SK-N-SH (cell line): Measurements from ENCODE around the gene DOCK10. TPM values are rescaled to one million over a fixed set of nuclear protein-coding genes. Genes with fewer than 3 reads are reported as not detected.

Source experiments
- CTCF ChIA-PET: fragments of 300-600, 350-600 bp; formaldehyde crosslinking; extraction: SDS; loops from one replicate; lab custom pipeline; 2021; lab: Yijun Ruan, JAX
- POLR2A ChIA-PET: fragments of 350-600 bp; sonication (Branson Sonifier 250); formaldehyde crosslinking; extraction: SDS; loops from one replicate; lab custom pipeline; 2020; ENCODE audit warnings: antibody characterized with exemption, inconsistent platforms; lab: Yijun Ruan, JAX
- DNase-seq: peaks from one replicate; pipeline ENCODE4 v3.0.0; 2012
- H2AFZ ChIP-seq: fragments of 200-600 bp; sonication (generic); 2 replicates; pipeline ENCODE4 v1.8.1; 2016; ENCODE audit warnings: antibody characterized with exemption, mild to moderate bottlenecking, low read depth
- H3F3A ChIP-seq: fragments of 200-600 bp; sonication (generic); replicated peaks from 2 replicates; pipeline ENCODE3; 2016; ENCODE audit warnings: antibody characterized with exemption, mild to moderate bottlenecking; ENCODE audit not compliant: insufficient read depth
- H3K27ac ChIP-seq, 2 experiments: fragments of 200-500 bp in 1 of 2; fragments of 200-600 bp in 1 of 2; sonication (Bioruptor generic) in 1 of 2; sonication (generic), shearing (Covaris generic) in 1 of 2; 2 replicates each; pipeline versions ENCODE4 v1.5.1 to v1.6.1; 2014 to 2016; ENCODE audit warnings: low read depth in 2 of 2, inconsistent platforms in 1 of 2, low read length in 1 of 2, mild to moderate bottlenecking in 1 of 2, mixed read lengths in 1 of 2
- H3K27me3 ChIP-seq: fragments of 200-600 bp; sonication (generic), shearing (Covaris generic); 2 replicates; pipeline ENCODE4 v1.6.1; 2016; ENCODE audit warnings: mixed run types; ENCODE audit not compliant: insufficient read depth
- H3K36me3 ChIP-seq, 2 experiments: fragments of 200-500 bp in 1 of 2; fragments of 200-600 bp in 1 of 2; sonication (Bioruptor generic) in 1 of 2; sonication (generic) in 1 of 2; replicated peaks in 1 of 2; 2 replicates each; pipeline versions ENCODE3 to v1.5.1; 2014 to 2016; ENCODE audit warnings: low read length in 1 of 2, mild to moderate bottlenecking in 1 of 2; ENCODE audit not compliant: insufficient read depth in 2 of 2, control insufficient read depth in 1 of 2
- H3K4me1 ChIP-seq, 2 experiments: fragments of 200-500 bp in 1 of 2; fragments of 200-600 bp in 1 of 2; sonication (Bioruptor generic) in 1 of 2; sonication (generic), shearing (Covaris generic) in 1 of 2; 2 replicates each; pipeline versions ENCODE4 v1.5.1 to v1.6.1; 2014 to 2016; ENCODE audit warnings: low read depth in 1 of 2, low read length in 1 of 2, mixed run types in 1 of 2; ENCODE audit not compliant: insufficient read depth in 2 of 2, control insufficient read depth in 1 of 2
- H3K4me2 ChIP-seq: fragments of 200-600 bp; sonication (generic), shearing (Covaris generic); 2 replicates; pipeline ENCODE4 v1.6.1; 2017; ENCODE audit warnings: mixed run types
- H3K4me3 ChIP-seq, 2 experiments: fragments of 200-500 bp in 1 of 2; fragments of 200-600 bp in 1 of 2; sonication (Bioruptor generic) in 1 of 2; sonication (generic), shearing (Covaris generic) in 1 of 2; 2 replicates each; pipeline versions ENCODE4 v1.5.1 to v1.8.1; 2014 to 2016; ENCODE audit warnings: low read depth in 2 of 2, inconsistent platforms in 1 of 2, low read length in 1 of 2, mild to moderate bottlenecking in 1 of 2, mixed read lengths in 1 of 2, moderate library complexity in 1 of 2
- H3K79me2 ChIP-seq: fragments of 200-600 bp; sonication (generic); 2 replicates; pipeline ENCODE4 v1.8.1; 2017; ENCODE audit warnings: mild to moderate bottlenecking; ENCODE audit not compliant: insufficient read depth
- H3K9ac ChIP-seq: fragments of 200-600 bp; sonication (generic); 2 replicates; pipeline ENCODE4 v1.6.1; 2017; ENCODE audit warnings: mixed run types
- H3K9me2 ChIP-seq: fragments of 200-600 bp; sonication (generic); 2 replicates; pipeline ENCODE4 v1.6.1; 2017; ENCODE audit warnings: mixed run types
- H3K9me3 ChIP-seq: fragments of 200-600 bp; sonication (generic); 2 replicates; pipeline ENCODE4 v1.6.1; 2017; ENCODE audit warnings: mixed run types, mild to moderate bottlenecking, moderate library complexity
- H4K20me1 ChIP-seq: fragments of 200-600 bp; sonication (generic); 2 replicates; pipeline ENCODE4 v1.6.1; 2017; ENCODE audit warnings: mild to moderate bottlenecking, mixed run types; ENCODE audit not compliant: insufficient read depth
- CHD2 ChIP-seq: fragments of 150-350 bp; IDR thresholded peaks from 2 replicates; pipeline ENCODE4 v1.6.1; 2018; ENCODE audit warnings: low read length; ENCODE audit not compliant: partially characterized antibody
- EP300 ChIP-seq, 2 experiments: IDR thresholded peaks; 2 replicates each; pipeline versions ENCODE4 v1.4.0 to v1.6.1; 2012; ENCODE audit warnings: borderline replicate concordance in 1 of 2, low read depth in 1 of 2, low read length in 1 of 2
- FOSL2 ChIP-seq: IDR thresholded peaks from 2 replicates; pipeline ENCODE4 v1.4.0; 2012; ENCODE audit warnings: low read depth, mild to moderate bottlenecking, moderate library complexity, borderline replicate concordance
- FOXM1 ChIP-seq: IDR thresholded peaks from 2 replicates; pipeline ENCODE4 v1.4.0; 2012; ENCODE audit warnings: low read depth, mild to moderate bottlenecking
- GABPA ChIP-seq: IDR thresholded peaks from 2 replicates; pipeline ENCODE4 v1.4.0; 2012; ENCODE audit warnings: low read depth, mild to moderate bottlenecking
- JUND ChIP-seq: IDR thresholded peaks from 2 replicates; pipeline ENCODE4 v1.4.0; 2012
- NFIC ChIP-seq: IDR thresholded peaks from 2 replicates; pipeline ENCODE4 v1.4.0; 2012; ENCODE audit warnings: borderline replicate concordance
- NRF1 ChIP-seq: IDR thresholded peaks from 2 replicates; pipeline ENCODE4 v1.6.1; 2012; ENCODE audit warnings: low read depth, mild to moderate bottlenecking, low read length
- POLR2AphosphoS5 ChIP-seq: IDR thresholded peaks from 2 replicates; pipeline ENCODE4 v1.6.1; 2012; ENCODE audit warnings: low read depth, low read length
- RAD21 ChIP-seq: IDR thresholded peaks from 2 replicates; pipeline ENCODE4 v1.6.1; 2012; ENCODE audit warnings: mild to moderate bottlenecking, low read length
- RCOR1 ChIP-seq: fragments of 150-350 bp; IDR thresholded peaks from 2 replicates; pipeline ENCODE4 v1.6.1; 2017; ENCODE audit warnings: antibody characterized with exemption, low read length
- RFX5 ChIP-seq: IDR thresholded peaks from 2 replicates; pipeline ENCODE4 v1.6.1; 2012; ENCODE audit warnings: mild to moderate bottlenecking, improper control_type of control experiment, low read length
- RXRA ChIP-seq: IDR thresholded peaks from 2 replicates; pipeline ENCODE4 v1.4.0; 2012; ENCODE audit warnings: low read depth, mild to moderate bottlenecking, borderline replicate concordance
- SMC3 ChIP-seq: IDR thresholded peaks from 2 replicates; pipeline ENCODE4 v1.6.1; 2012; ENCODE audit warnings: low read depth, low read length, improper control_type of control experiment
- TAF1 ChIP-seq: IDR thresholded peaks from 2 replicates; pipeline ENCODE4 v1.6.1; 2012; ENCODE audit warnings: low read depth, mild to moderate bottlenecking, low read length, moderate library complexity, borderline replicate concordance
- TCF12 ChIP-seq: IDR thresholded peaks from 2 replicates; pipeline ENCODE4 v1.4.0; 2012
- YY1 ChIP-seq: IDR thresholded peaks from 2 replicates; pipeline ENCODE4 v1.4.0; 2012; ENCODE audit warnings: low read depth, mild to moderate bottlenecking
- WGBS: methylation state at CpG from one replicate; pipeline ENCODE4 v1.1.6; 2017; ENCODE audit warnings: low lambda C conversion rate; 5-methylcytosine and 5-hydroxymethylcytosine counted together
- polyA plus RNA-seq, 3 experiments: library from polyadenylated mRNA; depleted of rRNA; stranded (reverse); fragments of >200 nt; gene quantifications; 2 replicates each; pipeline ENCODE4 v1.2.3, GENCODE V29; 2012
- TF ChIP-seq, protein P1 (sequence below): IDR thresholded peaks from 2 replicates; pipeline ENCODE4 v1.4.0; 2012; ENCODE audit warnings: low read depth, borderline replicate concordance
- TF ChIP-seq, protein P2 (sequence below): IDR thresholded peaks from 2 replicates; pipeline ENCODE4 v1.4.0; 2012; ENCODE audit warnings: low read depth
- TF ChIP-seq, protein P3 (sequence below): IDR thresholded peaks from 2 replicates; pipeline ENCODE4 v1.4.0; 2012; ENCODE audit warnings: low read depth, borderline replicate concordance
- TF ChIP-seq, protein P4 (sequence below): fragments of 200-600 bp; sonication (generic); IDR thresholded peaks from 2 replicates; pipeline ENCODE4 v1.6.1; 2017; ENCODE audit warnings: antibody characterized with exemption, mild to moderate bottlenecking, moderate library complexity
- TF ChIP-seq, protein P5 (sequence below): fragments of 150-350 bp; IDR thresholded peaks from 2 replicates; pipeline ENCODE4 v1.6.1; 2017; ENCODE audit warnings: antibody characterized with exemption, low read length, low read depth, borderline replicate concordance
- TF ChIP-seq, protein P6 (sequence below): fragments of 150-350 bp; IDR thresholded peaks from 2 replicates; pipeline ENCODE4 v1.6.1; 2016; ENCODE audit warnings: mild to moderate bottlenecking, low read depth, low read length

DOCK10 gene
- polyA plus RNA-seq, 1 of the 3 experiments (the other 2 are of a cell fraction) = 24.1 TPM

DNA sequence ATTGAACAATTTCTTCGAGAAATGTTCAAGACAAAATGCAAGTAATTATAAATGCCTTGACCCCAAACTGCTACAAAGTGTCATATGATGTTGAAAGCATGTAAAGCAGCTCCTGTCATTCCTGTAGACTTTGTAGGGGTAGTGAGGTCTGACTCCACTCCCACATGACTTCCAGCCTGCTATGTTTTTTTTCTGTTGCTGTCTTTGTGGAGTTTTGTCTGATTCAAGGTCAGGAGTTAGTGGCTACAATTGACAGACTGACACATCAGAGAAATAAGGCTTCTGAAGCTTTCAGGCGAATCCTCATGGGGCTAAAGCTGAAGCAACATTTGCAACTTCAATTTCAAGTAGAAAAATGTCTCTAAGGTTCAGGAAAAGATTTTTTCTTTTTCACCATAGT is 262.2 kb downstream of the DOCK10 start:
- H3K9ac ChIP-seq = no peak overlapping the region
- H3K9me2 ChIP-seq = no peaks in the 10 kb centered on the region
- POLR2A ChIA-PET = no interaction called here
- H3K27ac ChIP-seq = no peak overlapping the region
- CTCF ChIA-PET = interaction anchor here (1.2 to 4.5 kb wide), 2 partner anchors 16 to 221 kb away, joined by 3 to 22 read pairs; no protein-coding TSS in a partner anchor
- H3K36me3 ChIP-seq = peaks cover 12 to 46% of the 10 kb centered on the region in 2 experiments
- no peak overlapping the region for H3K4me3 ChIP-seq
- no peaks in the 10 kb centered on the region for H3K4me1 ChIP-seq
- no peak overlapping the region for H3K4me2 ChIP-seq
- no peaks in the 10 kb centered on the region for H4K20me1 ChIP-seq
- no peak overlapping the region for H2AFZ ChIP-seq
- peaks cover 5% of the 10 kb centered on the region for H3F3A ChIP-seq
- no peaks in the 10 kb centered on the region for H3K79me2 ChIP-seq
- H3K27me3 ChIP-seq = no peaks in the 10 kb centered on the region
- no peak for DNase-seq
- 91% methylated on average over 2 of the region's 2 CpGs for WGBS
- no peaks in the 10 kb centered on the region for H3K9me3 ChIP-seq
- TF ChIP-seq FOSL2 (no peak), TCF12 (no peak), SMC3 (no peak), NFIC (no peak), NRF1 (no peak), RFX5 (no peak), JUND (no peak), RCOR1 (no peak), FOXM1 (no peak), RXRA (no peak)
- TF ChIP-seq, protein P1, sequence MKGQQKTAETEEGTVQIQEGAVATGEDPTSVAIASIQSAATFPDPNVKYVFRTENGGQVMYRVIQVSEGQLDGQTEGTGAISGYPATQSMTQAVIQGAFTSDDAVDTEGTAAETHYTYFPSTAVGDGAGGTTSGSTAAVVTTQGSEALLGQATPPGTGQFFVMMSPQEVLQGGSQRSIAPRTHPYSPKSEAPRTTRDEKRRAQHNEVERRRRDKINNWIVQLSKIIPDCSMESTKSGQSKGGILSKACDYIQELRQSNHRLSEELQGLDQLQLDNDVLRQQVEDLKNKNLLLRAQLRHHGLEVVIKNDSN = no peak
- TF ChIP-seq, protein P2, sequence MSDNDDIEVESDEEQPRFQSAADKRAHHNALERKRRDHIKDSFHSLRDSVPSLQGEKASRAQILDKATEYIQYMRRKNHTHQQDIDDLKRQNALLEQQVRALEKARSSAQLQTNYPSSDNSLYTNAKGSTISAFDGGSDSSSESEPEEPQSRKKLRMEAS = no peak

DNA sequence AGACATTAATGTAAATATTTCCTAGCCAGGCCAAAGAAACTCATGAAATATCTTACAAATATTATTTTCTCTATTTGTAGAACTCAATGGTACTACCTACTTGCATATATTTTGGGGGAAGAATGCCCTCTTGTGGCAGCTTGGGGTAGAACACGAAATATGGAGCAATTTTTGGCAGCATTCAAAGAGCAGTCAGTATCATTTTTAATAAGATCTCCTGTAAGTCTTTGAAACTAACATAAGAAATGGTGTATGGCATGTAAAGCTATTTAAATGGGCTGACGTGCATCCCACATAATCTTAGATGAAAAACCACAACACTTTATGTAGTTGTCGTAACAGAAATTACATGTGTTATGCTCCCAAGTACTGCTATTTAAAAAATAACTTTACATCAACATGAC is 263.8 kb downstream of the DOCK10 start:
- CTCF ChIA-PET = interaction anchor here (0.7 to 4.5 kb wide), 20 partner anchors 9 to 883 kb away, joined by 3 to 27 read pairs (median 4); no protein-coding TSS in a partner anchor
- Histone ChIP-seq H3K4me1 (no peaks in the 10 kb centered on the region), H3K4me3 (peak overlapping the region in 1 of 2 experiments; percentile 36; a peak in 1 of 4 replicates), H3K9ac (no peak overlapping the region), H3K27me3 (no peaks in the 10 kb centered on the region), H4K20me1 (no peaks in the 10 kb centered on the region), H3K9me2 (no peaks in the 10 kb centered on the region), H3K79me2 (no peaks in the 10 kb centered on the region), H3K27ac (no peak overlapping the region), H3K9me3 (no peaks in the 10 kb centered on the region), H3F3A (peaks cover 5% of the 10 kb centered on the region), H3K36me3 (peaks cover 8 to 43% of the 10 kb centered on the region in 2 experiments), H3K4me2 (no peak overlapping the region), H2AFZ (no peak overlapping the region)
- DNase-seq = peak; percentile 55
- WGBS = 27% methylated on average over 3 of the region's 3 CpGs
- POLR2A ChIA-PET = no interaction called here
- TF ChIP-seq RAD21 (peak; percentile 81), CHD2 (no peak), POLR2AphosphoS5 (no peak), SMC3 (peak; percentile 69), TAF1 (no peak), RCOR1 (no peak), EP300 (IDR thresholded peaks at IDR 0.05; ENCODE audit: borderline replicate concordance in 1 of 2, low read depth in 1 of 2, low read length in 1 of 2) (no peak), NRF1 (0 out of 2 replicates have a peak, but pooled peaks have one; percentile 7), YY1 (no peak), GABPA (no peak)
- TF ChIP-seq, protein P3, sequence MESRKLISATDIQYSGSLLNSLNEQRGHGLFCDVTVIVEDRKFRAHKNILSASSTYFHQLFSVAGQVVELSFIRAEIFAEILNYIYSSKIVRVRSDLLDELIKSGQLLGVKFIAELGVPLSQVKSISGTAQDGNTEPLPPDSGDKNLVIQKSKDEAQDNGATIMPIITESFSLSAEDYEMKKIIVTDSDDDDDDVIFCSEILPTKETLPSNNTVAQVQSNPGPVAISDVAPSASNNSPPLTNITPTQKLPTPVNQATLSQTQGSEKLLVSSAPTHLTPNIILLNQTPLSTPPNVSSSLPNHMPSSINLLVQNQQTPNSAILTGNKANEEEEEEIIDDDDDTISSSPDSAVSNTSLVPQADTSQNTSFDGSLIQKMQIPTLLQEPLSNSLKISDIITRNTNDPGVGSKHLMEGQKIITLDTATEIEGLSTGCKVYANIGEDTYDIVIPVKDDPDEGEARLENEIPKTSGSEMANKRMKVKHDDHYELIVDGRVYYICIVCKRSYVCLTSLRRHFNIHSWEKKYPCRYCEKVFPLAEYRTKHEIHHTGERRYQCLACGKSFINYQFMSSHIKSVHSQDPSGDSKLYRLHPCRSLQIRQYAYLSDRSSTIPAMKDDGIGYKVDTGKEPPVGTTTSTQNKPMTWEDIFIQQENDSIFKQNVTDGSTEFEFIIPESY = no peak
- TF ChIP-seq, protein P4, sequence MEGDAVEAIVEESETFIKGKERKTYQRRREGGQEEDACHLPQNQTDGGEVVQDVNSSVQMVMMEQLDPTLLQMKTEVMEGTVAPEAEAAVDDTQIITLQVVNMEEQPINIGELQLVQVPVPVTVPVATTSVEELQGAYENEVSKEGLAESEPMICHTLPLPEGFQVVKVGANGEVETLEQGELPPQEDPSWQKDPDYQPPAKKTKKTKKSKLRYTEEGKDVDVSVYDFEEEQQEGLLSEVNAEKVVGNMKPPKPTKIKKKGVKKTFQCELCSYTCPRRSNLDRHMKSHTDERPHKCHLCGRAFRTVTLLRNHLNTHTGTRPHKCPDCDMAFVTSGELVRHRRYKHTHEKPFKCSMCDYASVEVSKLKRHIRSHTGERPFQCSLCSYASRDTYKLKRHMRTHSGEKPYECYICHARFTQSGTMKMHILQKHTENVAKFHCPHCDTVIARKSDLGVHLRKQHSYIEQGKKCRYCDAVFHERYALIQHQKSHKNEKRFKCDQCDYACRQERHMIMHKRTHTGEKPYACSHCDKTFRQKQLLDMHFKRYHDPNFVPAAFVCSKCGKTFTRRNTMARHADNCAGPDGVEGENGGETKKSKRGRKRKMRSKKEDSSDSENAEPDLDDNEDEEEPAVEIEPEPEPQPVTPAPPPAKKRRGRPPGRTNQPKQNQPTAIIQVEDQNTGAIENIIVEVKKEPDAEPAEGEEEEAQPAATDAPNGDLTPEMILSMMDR = peak; percentile 93
- TF ChIP-seq, protein P5, sequence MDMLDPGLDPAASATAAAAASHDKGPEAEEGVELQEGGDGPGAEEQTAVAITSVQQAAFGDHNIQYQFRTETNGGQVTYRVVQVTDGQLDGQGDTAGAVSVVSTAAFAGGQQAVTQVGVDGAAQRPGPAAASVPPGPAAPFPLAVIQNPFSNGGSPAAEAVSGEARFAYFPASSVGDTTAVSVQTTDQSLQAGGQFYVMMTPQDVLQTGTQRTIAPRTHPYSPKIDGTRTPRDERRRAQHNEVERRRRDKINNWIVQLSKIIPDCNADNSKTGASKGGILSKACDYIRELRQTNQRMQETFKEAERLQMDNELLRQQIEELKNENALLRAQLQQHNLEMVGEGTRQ = no peak
- TF ChIP-seq, protein P6, sequence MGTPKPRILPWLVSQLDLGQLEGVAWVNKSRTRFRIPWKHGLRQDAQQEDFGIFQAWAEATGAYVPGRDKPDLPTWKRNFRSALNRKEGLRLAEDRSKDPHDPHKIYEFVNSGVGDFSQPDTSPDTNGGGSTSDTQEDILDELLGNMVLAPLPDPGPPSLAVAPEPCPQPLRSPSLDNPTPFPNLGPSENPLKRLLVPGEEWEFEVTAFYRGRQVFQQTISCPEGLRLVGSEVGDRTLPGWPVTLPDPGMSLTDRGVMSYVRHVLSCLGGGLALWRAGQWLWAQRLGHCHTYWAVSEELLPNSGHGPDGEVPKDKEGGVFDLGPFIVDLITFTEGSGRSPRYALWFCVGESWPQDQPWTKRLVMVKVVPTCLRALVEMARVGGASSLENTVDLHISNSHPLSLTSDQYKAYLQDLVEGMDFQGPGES = no peak
